Endometrium (tissue), 2 donors: ENCODE data around the gene ARSD.
"Not testable (repeated sequence)": the region's sequence is repeated elsewhere in the genome, so short reads cannot be mapped to it uniquely, and the experiment has no call there.

Experiments used
- FAIRE-seq: peaks from 2 replicates; lab custom pipeline; 2012; peaks lifted over from hg19 to GRCh38; lab: Jason Lieb, UNC
- donor health status: control.
- donor health status: control.

Gene ARSD

GRCh38 chrX:2928583-2929434 is at the start of gene ARSD:
ARSD (minus strand) TSS chrX:2929339; CDS start chrX:2929275, 64 bp downstream.
- no peak for FAIRE-seq

- FAIRE-seq = not testable (repeated sequence)
Measured at GRCh38 chrX:2978639-2979038, 49.5 kb upstream of the ARSD start.

GRCh38 chrX:2974961-2975360 is 45.8 kb upstream of the ARSD start:
- FAIRE-seq = no peak

GRCh38 chrX:2972391-2972790 is 43.3 kb upstream of the ARSD start:
- no peak for FAIRE-seq

- FAIRE-seq = no peak
Measured at GRCh38 chrX:2969021-2969420, 39.9 kb upstream of the ARSD start.

- FAIRE-seq = no peak
Measured at GRCh38 chrX:2967998-2968909, 39.1 kb upstream of the ARSD start.

- no peak for FAIRE-seq
Measured at GRCh38 chrX:2967584-2967983, 38.4 kb upstream of the ARSD start.

- no peak for FAIRE-seq
Measured at GRCh38 chrX:2967012-2967411, 37.9 kb upstream of the ARSD start.

- FAIRE-seq = no peak
Measured at GRCh38 chrX:2965965-2966364, 36.8 kb upstream of the ARSD start.

GRCh38 chrX:2963992-2964794 is 35.1 kb upstream of the ARSD start:
- FAIRE-seq = not testable (repeated sequence)

- FAIRE-seq = not testable (repeated sequence)
Measured at GRCh38 chrX:2963449-2963848, 34.3 kb upstream of the ARSD start.

- FAIRE-seq = no peak
Measured at GRCh38 chrX:2962381-2962780, 33.2 kb upstream of the ARSD start.

- no peak for FAIRE-seq
Measured at GRCh38 chrX:2960861-2961515, 31.8 kb upstream of the ARSD start.

GRCh38 chrX:2958199-2958598 is 29.1 kb upstream of the ARSD start:
- FAIRE-seq = no peak

- no peak for FAIRE-seq
Measured at GRCh38 chrX:2955838-2956237, 26.7 kb upstream of the ARSD start.

- no peak for FAIRE-seq
Measured at GRCh38 chrX:2955281-2955680, 26.1 kb upstream of the ARSD start.

- no peak for FAIRE-seq
Measured at GRCh38 chrX:2954541-2954940, 25.4 kb upstream of the ARSD start.

GRCh38 chrX:2937942-2938341 is 8.8 kb upstream of the ARSD start:
- FAIRE-seq = not testable (repeated sequence)

- no peak for FAIRE-seq
Measured at GRCh38 chrX:2934715-2935710, 5.9 kb upstream of the ARSD start.

GRCh38 chrX:2933125-2933900 is 4.2 kb upstream of the ARSD start:
- no peak for FAIRE-seq
